ENCODE results near the gene ALLC.

Gene ALLC

GRCh38 chr2:3662239-3662638, 4.2 kb downstream of the ALLC start:
- H3K9ac ChIP-seq (ENCODE audit: low read depth, low read length, poor library complexity, severe bottlenecking) = no peak overlapping the region
- H3K4me3 ChIP-seq (ENCODE audit: low read length, poor library complexity, severe bottlenecking) = no peak overlapping the region
- H3K9me3 ChIP-seq (ENCODE audit: insufficient read depth, low read depth, low read length) = no peaks in the 10 kb centered on the region
- H3K36me3 ChIP-seq (ENCODE audit: insufficient read depth, low read length) = no peaks in the 10 kb centered on the region
- TF ChIP-seq CTCF (conservative IDR thresholded peaks at IDR 0.05; ENCODE audit: low read length) = peak; percentile 29; the same call in 1 of the 2 replicates
- no peak for TF ChIP-seq EZH2phosphoT487 (IDR thresholded peaks at IDR 0.05; ENCODE audit: borderline replicate concordance)
- H3K9me2 ChIP-seq (replicated peaks; ENCODE audit: low read depth, low read length) = no peaks in the 10 kb centered on the region
- no peak overlapping the region for H2AFZ ChIP-seq (ENCODE audit: low read length)
- no peaks in the 10 kb centered on the region for H3K79me2 ChIP-seq (ENCODE audit: insufficient read depth, low read length)
- H3F3A ChIP-seq (ENCODE audit: low read depth) = no peaks in the 10 kb centered on the region
- no peaks in the 10 kb centered on the region for H4K20me1 ChIP-seq (ENCODE audit: insufficient read depth, low read length, poor library complexity, severe bottlenecking)
- H3K4me1 ChIP-seq (ENCODE audit: insufficient read depth, low read length, poor library complexity, severe bottlenecking) = no peaks in the 10 kb centered on the region
- H3K4me2 ChIP-seq (ENCODE audit: low read depth, low read length, poor library complexity, severe bottlenecking) = no peak overlapping the region
- no peaks in the 10 kb centered on the region for H3K27me3 ChIP-seq (ENCODE audit: insufficient read depth, low read length, poor library complexity, severe bottlenecking)

GRCh38 chr2:3664118-3664517, 6.1 kb downstream of the ALLC start:
- H3K9ac ChIP-seq (ENCODE audit: low read depth, low read length, poor library complexity, severe bottlenecking) = no peak overlapping the region
- H3K36me3 ChIP-seq (ENCODE audit: insufficient read depth, low read length) = no peaks in the 10 kb centered on the region
- H2AFZ ChIP-seq (ENCODE audit: low read length) = no peak overlapping the region
- H3K27me3 ChIP-seq (ENCODE audit: insufficient read depth, low read length, poor library complexity, severe bottlenecking) = no peaks in the 10 kb centered on the region
- H3K4me3 ChIP-seq (ENCODE audit: low read length, poor library complexity, severe bottlenecking) = no peak overlapping the region
- H3F3A ChIP-seq (ENCODE audit: low read depth) = no peaks in the 10 kb centered on the region
- no peaks in the 10 kb centered on the region for H3K4me1 ChIP-seq (ENCODE audit: insufficient read depth, low read length, poor library complexity, severe bottlenecking)
- TF ChIP-seq CTCF (conservative IDR thresholded peaks at IDR 0.05; ENCODE audit: low read length) (no peak), EZH2phosphoT487 (IDR thresholded peaks at IDR 0.05; ENCODE audit: borderline replicate concordance) (no peak)
- no peaks in the 10 kb centered on the region for H3K9me2 ChIP-seq (replicated peaks; ENCODE audit: low read depth, low read length)
- no peaks in the 10 kb centered on the region for H3K9me3 ChIP-seq (ENCODE audit: insufficient read depth, low read depth, low read length)
- H4K20me1 ChIP-seq (ENCODE audit: insufficient read depth, low read length, poor library complexity, severe bottlenecking) = no peaks in the 10 kb centered on the region
- no peak overlapping the region for H3K4me2 ChIP-seq (ENCODE audit: low read depth, low read length, poor library complexity, severe bottlenecking)
- H3K79me2 ChIP-seq (ENCODE audit: insufficient read depth, low read length) = no peaks in the 10 kb centered on the region

GRCh38 chr2:3664925-3665324, 6.9 kb downstream of the ALLC start:
- H3K9me2 ChIP-seq (replicated peaks; ENCODE audit: low read depth, low read length) = no peaks in the 10 kb centered on the region
- TF ChIP-seq CTCF (conservative IDR thresholded peaks at IDR 0.05; ENCODE audit: low read length) = no peak
- TF ChIP-seq EZH2phosphoT487 (IDR thresholded peaks at IDR 0.05; ENCODE audit: borderline replicate concordance) = no peak
- H3K4me1 ChIP-seq (ENCODE audit: insufficient read depth, low read length, poor library complexity, severe bottlenecking) = no peaks in the 10 kb centered on the region
- no peaks in the 10 kb centered on the region for H3K36me3 ChIP-seq (ENCODE audit: insufficient read depth, low read length)
- no peaks in the 10 kb centered on the region for H3K9me3 ChIP-seq (ENCODE audit: insufficient read depth, low read depth, low read length)
- no peaks in the 10 kb centered on the region for H3K79me2 ChIP-seq (ENCODE audit: insufficient read depth, low read length)
- H2AFZ ChIP-seq (ENCODE audit: low read length) = no peak overlapping the region
- H3F3A ChIP-seq (ENCODE audit: low read depth) = no peaks in the 10 kb centered on the region
- no peak overlapping the region for H3K9ac ChIP-seq (ENCODE audit: low read depth, low read length, poor library complexity, severe bottlenecking)
- no peak overlapping the region for H3K4me3 ChIP-seq (ENCODE audit: low read length, poor library complexity, severe bottlenecking)
- H3K4me2 ChIP-seq (ENCODE audit: low read depth, low read length, poor library complexity, severe bottlenecking) = no peak overlapping the region
- no peaks in the 10 kb centered on the region for H3K27me3 ChIP-seq (ENCODE audit: insufficient read depth, low read length, poor library complexity, severe bottlenecking)
- H4K20me1 ChIP-seq (ENCODE audit: insufficient read depth, low read length, poor library complexity, severe bottlenecking) = no peaks in the 10 kb centered on the region

Data from Loucy (cell line).